Left forelimb (tissue), 1 donor: ENCODE results near the gene LRP8.

Experiments used
- DNase-seq: peaks from one replicate; pipeline ENCODE4 v3.0.0-alpha.2; 2018; ENCODE audit warnings: low spot score

LRP8 gene

GRCh38 chr1:53328009-53328461 lies at the start of gene LRP8:
Gene LRP8 (minus strand): TSS chr1:53328070. CDS start chr1:53327912, 158 bp downstream.
- peak; percentile 84 for DNase-seq

- DNase-seq, result peak; percentile 25
Observed at GRCh38 chr1:53377438-53377841, 49.6 kb upstream of the LRP8 start.

- peak; percentile 40 for DNase-seq
Observed at GRCh38 chr1:53376742-53377437, 49.0 kb upstream of the LRP8 start.

GRCh38 chr1:53376041-53376461 lies 48.2 kb upstream of the LRP8 start:
- DNase-seq, result peak; percentile 64

DNA sequence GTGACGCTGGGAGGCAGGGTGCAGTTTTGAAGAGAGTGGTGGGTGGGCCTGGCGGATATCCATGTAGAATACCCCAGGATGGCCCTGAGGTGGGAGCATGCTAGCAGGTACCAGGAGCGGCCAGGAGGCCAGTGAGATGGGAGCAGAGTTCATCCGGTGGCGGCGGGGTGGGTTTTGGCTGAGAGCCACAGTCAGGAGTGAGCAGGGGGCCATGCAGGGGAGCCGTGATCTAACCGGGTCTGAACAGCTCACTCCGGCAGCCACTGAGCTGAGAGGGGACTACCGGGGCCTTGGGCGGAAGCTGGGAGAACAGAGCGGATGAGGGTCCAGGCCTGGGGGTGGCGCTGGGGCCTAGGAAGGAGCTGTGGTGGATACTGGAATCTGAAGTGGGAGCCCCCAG lies 47.6 kb upstream of the LRP8 start:
- peak; percentile 68 for DNase-seq

DNA sequence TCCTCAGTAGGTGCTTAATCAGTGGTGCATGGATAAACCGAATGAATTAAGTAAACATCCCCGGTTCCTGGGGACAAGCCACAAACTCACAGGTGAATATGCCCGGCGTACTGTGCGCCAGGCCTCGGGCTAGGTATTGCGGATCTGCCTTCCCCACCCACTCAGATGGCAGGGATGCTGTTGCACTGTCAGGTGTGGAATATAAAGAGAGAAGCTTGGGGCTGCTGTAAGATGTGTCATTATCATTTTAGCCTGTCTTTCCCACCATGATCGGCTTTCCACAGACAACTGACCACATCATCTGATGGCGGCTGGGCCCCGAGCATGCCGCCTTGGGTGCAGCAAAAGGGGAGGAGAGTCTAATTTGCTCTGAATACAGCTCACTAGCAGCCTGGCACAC lies 45.4 kb upstream of the LRP8 start:
- DNase-seq, result peak; percentile 8

DNA sequence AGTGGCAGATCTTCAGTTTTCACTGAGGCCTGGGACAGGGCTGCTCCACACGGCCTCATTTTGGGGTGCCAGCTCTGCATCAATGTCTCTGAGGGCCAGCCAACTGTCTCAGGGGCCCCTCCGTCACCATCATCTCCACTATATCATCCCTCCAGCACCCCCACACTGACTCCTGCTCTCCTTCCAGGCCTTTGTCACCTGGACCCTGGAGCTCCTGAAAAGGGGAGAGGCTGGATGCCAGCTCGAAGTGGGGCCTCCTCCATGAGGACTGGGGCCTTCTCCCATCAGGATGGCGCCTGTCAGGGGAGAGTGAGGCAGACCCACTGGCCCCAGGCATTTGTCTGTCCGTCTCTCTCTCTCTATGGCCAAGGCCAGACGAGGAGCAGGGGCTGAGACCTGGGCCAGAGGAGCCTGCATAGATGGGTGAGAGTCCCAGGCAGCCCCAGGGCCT lies 44.7 kb upstream of the LRP8 start:
- peak; percentile 34 for DNase-seq

GRCh38 chr1:53371851-53372250 lies 44.0 kb upstream of the LRP8 start:
- DNase-seq, result peak; percentile 23

GRCh38 chr1:53371121-53371666 lies 43.3 kb upstream of the LRP8 start:
- peak; percentile 53 for DNase-seq

DNA sequence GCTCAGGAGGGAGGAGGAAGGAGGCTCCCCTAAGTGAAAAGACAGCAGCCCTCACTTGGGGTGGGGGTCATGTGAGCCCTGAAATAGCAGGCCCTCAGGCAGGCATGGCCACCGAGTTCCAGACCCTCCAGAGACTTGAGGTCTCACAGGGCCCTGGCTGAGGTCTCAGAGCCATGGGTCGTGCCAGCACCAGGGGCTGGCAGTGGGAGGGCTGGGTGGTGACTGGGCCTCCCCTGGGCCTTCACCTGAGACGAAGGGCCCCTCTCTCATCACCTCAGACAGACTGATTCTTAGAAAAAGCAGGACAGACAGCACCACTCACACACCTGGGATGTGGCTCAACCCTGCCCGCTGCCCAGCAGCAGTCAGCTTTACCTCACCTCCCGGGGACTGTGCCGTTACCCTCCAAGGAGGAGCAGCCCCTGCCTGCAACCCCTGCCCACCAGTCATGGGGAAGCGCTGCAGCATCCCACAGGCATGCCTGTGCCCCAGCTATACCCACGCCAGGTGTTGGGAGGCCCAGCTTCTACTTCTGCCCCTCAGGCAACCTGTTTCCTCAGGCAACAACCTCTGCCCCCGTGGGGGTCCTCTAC lies 42.6 kb upstream of the LRP8 start:
- peak; percentile 50 for DNase-seq

DNA sequence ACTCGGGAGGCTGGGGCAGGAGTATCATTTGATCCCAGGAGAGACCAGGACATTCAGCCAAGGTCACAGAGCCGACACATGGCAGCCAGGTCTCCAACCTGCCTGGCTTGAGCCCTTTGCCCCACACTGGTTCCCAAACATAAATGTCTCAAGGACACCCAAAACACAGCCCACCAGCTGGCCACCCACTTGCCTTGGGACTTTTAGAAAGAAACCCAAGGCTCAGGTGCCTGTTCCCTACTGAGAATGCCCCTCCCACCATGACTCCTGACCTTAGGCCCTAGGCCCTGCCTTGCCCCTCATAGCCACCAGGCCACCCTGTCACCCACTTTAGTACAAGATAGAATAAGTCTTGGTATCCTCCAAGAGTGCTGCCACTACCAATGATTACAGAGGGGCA lies 41.9 kb upstream of the LRP8 start:
- DNase-seq, result no peak

DNA sequence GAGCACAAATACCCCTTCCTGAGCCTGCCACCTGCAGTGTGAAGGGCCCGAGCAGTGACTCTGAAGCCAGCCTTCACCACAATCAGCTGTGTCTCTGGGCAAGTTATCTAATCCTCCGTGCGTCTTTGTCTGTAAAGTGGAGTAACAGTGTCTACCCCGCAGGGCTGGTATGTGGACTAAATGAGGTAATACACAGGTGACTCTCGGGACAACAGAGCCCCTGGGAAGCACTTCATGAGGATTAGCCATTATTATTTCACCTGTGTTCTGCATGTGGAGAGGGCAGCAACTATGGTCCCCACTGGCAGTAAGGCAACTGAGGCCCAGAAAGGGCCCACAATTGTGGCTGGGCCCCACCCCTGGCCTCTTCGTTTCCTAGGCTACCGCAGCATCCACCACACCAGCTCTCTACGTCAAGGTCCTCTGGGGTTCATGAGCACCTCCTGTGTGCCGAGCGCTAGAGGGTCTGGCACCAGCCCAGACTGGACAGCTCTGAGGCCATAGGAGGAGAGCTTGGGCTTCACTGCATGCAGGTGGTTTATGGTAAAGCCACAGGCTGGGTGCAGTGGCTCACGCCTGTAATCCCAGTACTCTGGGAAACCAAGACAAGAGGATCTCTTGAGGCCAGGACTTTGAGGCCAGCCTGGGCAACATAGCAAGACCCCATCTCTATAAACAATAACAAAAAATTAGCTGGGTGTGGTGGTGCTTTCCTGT lies 41.3 kb upstream of the LRP8 start:
- peak; percentile 53 for DNase-seq

- peak; percentile 53 for DNase-seq
Observed at GRCh38 chr1:53368314-53369033, 40.6 kb upstream of the LRP8 start.

- DNase-seq, result peak; percentile 47
Observed at GRCh38 chr1:53367503-53368313, 39.8 kb upstream of the LRP8 start.

DNA sequence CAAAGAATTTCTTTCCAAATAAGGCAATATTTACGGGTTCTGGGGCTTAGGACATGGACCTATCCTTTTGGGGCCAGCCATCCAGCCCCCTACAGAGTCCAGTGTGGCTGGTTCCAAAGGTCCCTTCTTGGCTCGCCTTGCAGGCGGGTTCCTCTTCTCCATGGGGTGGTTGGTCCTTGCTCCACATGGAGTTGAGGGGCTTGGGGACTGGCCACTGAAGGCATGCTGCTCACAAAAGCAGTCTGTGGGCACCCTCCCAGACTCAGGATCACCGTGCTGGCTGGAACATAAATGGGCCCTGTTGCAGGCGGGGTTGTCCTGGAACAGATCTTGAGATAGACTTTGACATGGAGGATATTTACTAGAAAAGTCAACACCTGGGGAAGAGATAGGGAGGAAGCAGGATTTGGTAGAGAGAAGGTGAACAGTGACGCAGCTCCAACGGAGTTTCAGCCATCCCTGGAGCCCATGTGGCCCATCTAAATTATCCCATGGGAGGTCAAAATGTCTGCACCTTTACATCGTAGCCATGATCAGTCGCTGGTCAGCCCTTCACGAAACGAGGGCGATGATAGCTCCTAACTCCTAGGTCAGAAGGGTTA lies 39.1 kb upstream of the LRP8 start:
- peak; percentile 15 for DNase-seq

- peak; percentile 58 for DNase-seq
Observed at GRCh38 chr1:53365437-53366063, 37.7 kb upstream of the LRP8 start.

GRCh38 chr1:53362851-53363642 lies 35.2 kb upstream of the LRP8 start:
- DNase-seq, result peak; percentile 42

GRCh38 chr1:53362270-53362669 lies 34.4 kb upstream of the LRP8 start:
- DNase-seq, result peak; percentile 37

DNA sequence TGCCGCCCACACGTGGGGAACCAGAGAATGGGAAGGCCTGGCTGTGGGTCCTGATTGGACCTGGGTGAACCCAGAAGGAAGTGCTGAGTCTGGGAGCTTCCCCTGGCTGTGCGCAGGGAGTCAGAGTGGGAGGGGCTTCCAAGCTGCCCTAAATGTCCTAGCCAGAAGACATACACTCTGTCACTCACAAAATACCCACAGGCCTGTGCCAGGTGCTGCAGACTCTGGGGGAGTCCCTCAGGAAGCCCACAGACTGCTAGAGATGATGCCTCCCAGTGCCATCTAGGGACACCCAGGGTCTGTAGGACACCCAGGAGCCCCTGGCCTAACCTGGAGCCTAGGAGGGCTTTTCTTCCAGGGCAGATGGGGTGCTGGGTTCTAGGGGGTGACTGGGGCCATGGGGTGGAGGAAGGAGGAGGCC lies 33.7 kb upstream of the LRP8 start:
- DNase-seq, result peak; percentile 28
